ENCODE measurements around the gene ZNF276.
"Not testable (repeated sequence)": the region's sequence is repeated elsewhere in the genome, so short reads cannot be mapped to it uniquely, and the experiment has no call there.

Gene ZNF276

GRCh38 chr16:89695875-89696669, 25.3 kb upstream of the ZNF276 start:
- no peak for DNase-seq (ENCODE audit: low read depth in 2 of 2)

- DNase-seq (ENCODE audit: low read depth in 2 of 2), result no peak
Observed at GRCh38 chr16:89696670-89697128, 24.6 kb upstream of the ZNF276 start.

GRCh38 chr16:89697161-89697615, 24.1 kb upstream of the ZNF276 start:
- DNase-seq (ENCODE audit: low read depth in 2 of 2), result no peak

- DNase-seq (ENCODE audit: low read depth in 2 of 2), result no peak
Observed at GRCh38 chr16:89697616-89698331, 23.6 kb upstream of the ZNF276 start.

GRCh38 chr16:89698717-89699116, 22.6 kb upstream of the ZNF276 start:
- DNase-seq (ENCODE audit: low read depth in 2 of 2), result not testable (repeated sequence)

- not testable (repeated sequence) for DNase-seq (ENCODE audit: low read depth in 2 of 2)
Observed at GRCh38 chr16:89699629-89700099, 21.7 kb upstream of the ZNF276 start.

GRCh38 chr16:89700100-89700648, 21.2 kb upstream of the ZNF276 start:
- DNase-seq (ENCODE audit: low read depth in 2 of 2), result peak; percentile 93 to 95

- no peak for DNase-seq (ENCODE audit: low read depth in 2 of 2)
Observed at GRCh38 chr16:89700649-89701424, 20.5 kb upstream of the ZNF276 start.

GRCh38 chr16:89701425-89702406, 19.6 kb upstream of the ZNF276 start, which contains the start of gene SPATA2L:
TSS of gene SPATA2L (minus strand) at chr16:89701705. CDS start at chr16:89701232, 473 bp downstream.
- DNase-seq (ENCODE audit: low read depth in 2 of 2), result peak; percentile 95 to 97

- DNase-seq (ENCODE audit: low read depth in 2 of 2), result no peak
Observed at GRCh38 chr16:89704281-89704680, 17.1 kb upstream of the ZNF276 start.

- no peak for DNase-seq (ENCODE audit: low read depth in 2 of 2)
Observed at GRCh38 chr16:89705006-89705405, 16.3 kb upstream of the ZNF276 start.

- no peak for DNase-seq (ENCODE audit: low read depth in 2 of 2)
Observed at GRCh38 chr16:89706518-89707260, 14.6 kb upstream of the ZNF276 start.

- DNase-seq (ENCODE audit: low read depth in 2 of 2), result no peak
Observed at GRCh38 chr16:89707695-89708094, 13.6 kb upstream of the ZNF276 start.

GRCh38 chr16:89708481-89708931, 12.8 kb upstream of the ZNF276 start:
- DNase-seq (ENCODE audit: low read depth in 2 of 2), result no peak

GRCh38 chr16:89709166-89709565, 12.2 kb upstream of the ZNF276 start:
- DNase-seq (ENCODE audit: low read depth in 2 of 2), result no peak

- DNase-seq (ENCODE audit: low read depth in 2 of 2), result no peak
Observed at GRCh38 chr16:89709716-89710432, 11.5 kb upstream of the ZNF276 start.

- no peak for DNase-seq (ENCODE audit: low read depth in 2 of 2)
Observed at GRCh38 chr16:89710709-89711564, 10.4 kb upstream of the ZNF276 start.

Measured in stimulated activated CD4-positive, alpha-beta T cell treated with anti-CD3 and anti-CD28 coated beads, Interleukin-15, amount 100 ng/mL, for 48 hours (primary cell).